ENCODE results near the gene PRMT5. TPM values are rescaled to one million over a fixed set of nuclear protein-coding genes. Genes with fewer than 3 reads are reported as not detected.

PRMT5 gene
- total RNA-seq, 2 experiments from 2014 or later, result 107 to 116 TPM

DNA sequence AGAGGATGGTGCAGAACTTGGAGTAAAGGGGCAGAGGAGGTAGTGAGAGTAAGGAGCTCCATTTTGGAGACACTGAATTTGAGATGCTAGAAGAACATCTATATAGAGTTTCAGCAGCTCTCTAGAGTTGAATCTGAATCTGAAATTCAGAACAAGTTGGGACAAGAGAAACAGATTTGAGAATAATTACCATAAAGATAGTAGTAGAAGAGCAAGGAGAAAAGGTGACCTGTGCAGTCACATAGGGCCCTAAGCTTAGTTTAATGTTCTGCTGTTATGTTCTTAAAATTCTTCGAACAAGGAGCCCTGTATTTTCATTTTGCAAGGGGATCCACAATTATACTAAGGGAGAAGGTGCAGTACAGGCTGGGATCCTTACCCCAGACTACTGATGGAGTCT lies 38.8 kb downstream of the PRMT5 start:
- Mint-ChIP-seq H3K4me3 (no peak overlapping the region), H3K27me3 (no peaks in the 10 kb centered on the region), H3K9me3 (no peaks in the 10 kb centered on the region), H3K36me3 (ENCODE audit: low read depth) (peaks cover 1% of the 10 kb centered on the region), H3K4me1 (ENCODE audit: low read depth) (peaks cover 26% of the 10 kb centered on the region), H3K27ac (no peak overlapping the region)
- DNase-seq, result no peak
- ATAC-seq, result no peak
- ChIA-PET CTCF (interaction anchor here (1.0 to 14.8 kb wide), 7 partner anchors 11 to 320 kb away, joined by 3 to 187 read pairs (median 5); partner anchors contain the start of gene LRP10), POLR2A (interaction anchor here (1.0 to 1.6 kb wide), 5 partner anchors 8 to 60 kb away, joined by 3 to 6 read pairs (median 4); partner anchors contain the start of gene RBM23)
- TF ChIP-seq CTCF (IDR thresholded peaks at IDR 0.05), result no peak
- intact Hi-C loops (cut with micrococcal nuclease), result no loop called here

DNA sequence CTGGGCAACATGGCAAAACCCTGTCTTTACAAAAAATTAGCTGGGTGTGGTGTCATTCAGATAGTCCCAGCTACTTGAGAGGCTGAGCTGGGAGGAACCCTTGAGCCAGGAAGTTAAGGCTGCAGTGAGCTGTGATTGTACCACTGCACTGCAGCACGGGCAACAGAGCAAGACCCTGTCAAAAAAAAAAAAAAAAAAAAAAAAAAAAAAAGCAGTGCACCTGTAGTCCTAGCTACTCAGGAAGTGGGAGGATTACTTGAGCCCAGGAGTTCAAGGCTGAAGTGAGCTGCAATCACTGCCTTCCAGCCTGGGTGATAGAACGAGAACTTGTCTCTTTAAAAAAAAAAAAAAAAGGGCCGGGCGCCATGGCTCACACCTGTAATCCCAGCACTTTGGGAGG lies 40.5 kb downstream of the PRMT5 start:
- intact Hi-C loops (cut with micrococcal nuclease), result no loop called here

DNA sequence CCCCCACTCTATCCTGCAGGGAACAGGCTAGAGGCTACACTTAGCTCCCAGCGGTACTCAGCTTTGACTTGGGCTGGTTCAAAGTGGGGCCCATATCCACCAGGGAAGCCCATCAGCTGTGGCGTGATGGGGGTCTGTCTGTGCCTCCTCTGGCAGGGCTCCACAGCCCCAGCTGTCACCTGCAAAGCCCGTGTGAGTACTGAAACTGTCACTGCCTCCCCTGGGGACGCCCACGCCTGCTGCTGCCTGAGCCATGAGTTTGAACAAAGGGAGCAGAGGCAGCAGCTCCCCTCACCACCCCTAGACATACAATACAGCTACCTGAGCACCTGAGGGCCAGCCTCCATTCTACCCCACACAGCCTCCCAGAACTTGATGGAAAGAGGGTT lies 41.2 kb downstream of the PRMT5 start:
- H3K36me3 Mint-ChIP-seq (ENCODE audit: low read depth), result peaks cover 1% of the 10 kb centered on the region
- intact Hi-C loops (cut with micrococcal nuclease), result no loop called here
- H3K4me1 Mint-ChIP-seq (ENCODE audit: low read depth), result peaks cover 35% of the 10 kb centered on the region
- no peak for TF ChIP-seq CTCF (IDR thresholded peaks at IDR 0.05)
- POLR2A ChIA-PET, result interaction anchor here (0.6 to 2.3 kb wide), 2 partner anchors 9 to 312 kb away, joined by 3 to 7 read pairs; no protein-coding TSS in a partner anchor
- H3K27ac Mint-ChIP-seq, result peak overlapping the region; percentile 36
- no peaks in the 10 kb centered on the region for H3K9me3 Mint-ChIP-seq
- CTCF ChIA-PET, result interaction anchor here (0.9 to 14.8 kb wide), 7 partner anchors 13 to 181 kb away, joined by 3 to 187 read pairs (median 4); partner anchors contain the start of genes LRP10 and RBM23
- DNase-seq (peak; percentile 78), ATAC-seq (peak; percentile 21)
- peaks cover 1% of the 10 kb centered on the region for H3K27me3 Mint-ChIP-seq
- peak overlapping the region; percentile 70 for H3K4me3 Mint-ChIP-seq

More for the DNA sequence above, 40.5 kb downstream of the PRMT5 start:
- peaks cover 1% of the 10 kb centered on the region for H3K36me3 Mint-ChIP-seq (ENCODE audit: low read depth)
- TF ChIP-seq CTCF (IDR thresholded peaks at IDR 0.05), result no peak
- DNase-seq, result no peak
- H3K27ac Mint-ChIP-seq, result no peak overlapping the region
- ChIA-PET POLR2A (interaction anchor here (0.6 kb wide), 1 partner anchor 311 kb away, joined by 3 read pairs; no protein-coding TSS in a partner anchor), CTCF (interaction anchor here (0.7 to 14.8 kb wide), 9 partner anchors 12 to 303 kb away, joined by 3 to 187 read pairs (median 4); partner anchors contain the start of genes LRP10 and RBM23)
- no peak for ATAC-seq
- peaks cover 30% of the 10 kb centered on the region for H3K4me1 Mint-ChIP-seq (ENCODE audit: low read depth)
- H3K4me3 Mint-ChIP-seq, result no peak overlapping the region
- no peaks in the 10 kb centered on the region for H3K27me3 Mint-ChIP-seq
- H3K9me3 Mint-ChIP-seq, result no peaks in the 10 kb centered on the region

GRCh38 chr14:22887260-22887989 lies 41.8 kb downstream of the PRMT5 start:
- Mint-ChIP-seq H3K9me3 (no peaks in the 10 kb centered on the region), H3K36me3 (ENCODE audit: low read depth) (peaks cover 1% of the 10 kb centered on the region), H3K27me3 (peaks cover 1% of the 10 kb centered on the region), H3K4me3 (peak overlapping the region; percentile 70), H3K4me1 (ENCODE audit: low read depth) (peaks cover 38% of the 10 kb centered on the region), H3K27ac (peak overlapping the region; percentile 77)
- DNase-seq, result peak; percentile 25
- intact Hi-C loops (cut with micrococcal nuclease), result no loop called here
- ATAC-seq, result peak; percentile 11
- ChIA-PET POLR2A (interaction anchor here (1.2 to 2.3 kb wide), 3 partner anchors 9 to 121 kb away, joined by 4 to 7 read pairs (median 6); partner anchors contain the start of gene OXA1L), CTCF (interaction anchor here (0.8 to 14.8 kb wide), 11 partner anchors 8 to 181 kb away, joined by 3 to 187 read pairs (median 4); partner anchors contain the start of genes LRP10 and RBM23)
- no peak for TF ChIP-seq CTCF (IDR thresholded peaks at IDR 0.05)

All from activated CD8-positive, alpha-beta T cell treated with anti-CD3 and anti-CD28 coated beads for 36 hours (primary cell).